Right renal pelvis (tissue), 4 donors: ENCODE results near the gene PTPN7. TPM values are rescaled to one million over a fixed set of nuclear protein-coding genes. Genes with fewer than 3 reads are reported as not detected.
A peak's percentile ranks its signal among the peaks of the same experiment; 100 is the strongest.
"Not testable (repeated sequence)": the region's sequence is repeated elsewhere in the genome, so short reads cannot be mapped to it uniquely, and the experiment has no call there.

Experiments used
- DNase-seq, 4 donors: peaks; one replicate each; pipeline ENCODE4 v3.0.0-alpha.2; 2013; ENCODE audit warnings: low read depth in 4 of 4, low spot score in 3 of 4, missing footprints in 1 of 4
- polyA plus RNA-seq, 4 donors: library from polyadenylated mRNA; unstranded; fragments of 120-200 nt; gene quantifications; one replicate each; pipeline ENCODE4 v1.2.1, GENCODE V29; 2013; ENCODE audit not compliant: insufficient read length in 4 of 4

The PTPN7 gene
- polyA plus RNA-seq, 4 donors, result 0.98 to 2.1 (median 1.3) TPM

- no peak for DNase-seq
These were observed 7.5 kb upstream of the PTPN7 start for GRCh38 chr1:202167708-202168415.

DNA sequence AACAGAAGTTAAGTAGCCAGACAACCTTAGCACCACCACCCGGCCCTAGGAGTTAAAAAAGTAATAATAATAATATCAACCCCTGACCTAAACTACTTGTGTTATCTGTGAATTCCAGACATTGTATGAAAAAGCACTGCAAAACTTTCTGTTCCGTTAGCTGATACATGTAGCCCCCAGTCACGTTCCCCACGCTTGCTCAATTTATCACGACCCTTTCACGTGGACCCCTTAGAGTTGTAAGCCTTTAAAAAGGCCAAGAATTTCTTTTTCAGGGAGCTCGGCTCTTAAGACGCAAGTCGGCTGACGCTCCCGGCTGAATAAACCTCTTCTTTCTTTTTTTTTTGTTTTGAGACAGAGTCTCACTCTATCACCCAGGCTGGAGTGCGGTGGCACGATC lies 6.7 kb upstream of the PTPN7 start:
- not testable (repeated sequence) for DNase-seq

DNA sequence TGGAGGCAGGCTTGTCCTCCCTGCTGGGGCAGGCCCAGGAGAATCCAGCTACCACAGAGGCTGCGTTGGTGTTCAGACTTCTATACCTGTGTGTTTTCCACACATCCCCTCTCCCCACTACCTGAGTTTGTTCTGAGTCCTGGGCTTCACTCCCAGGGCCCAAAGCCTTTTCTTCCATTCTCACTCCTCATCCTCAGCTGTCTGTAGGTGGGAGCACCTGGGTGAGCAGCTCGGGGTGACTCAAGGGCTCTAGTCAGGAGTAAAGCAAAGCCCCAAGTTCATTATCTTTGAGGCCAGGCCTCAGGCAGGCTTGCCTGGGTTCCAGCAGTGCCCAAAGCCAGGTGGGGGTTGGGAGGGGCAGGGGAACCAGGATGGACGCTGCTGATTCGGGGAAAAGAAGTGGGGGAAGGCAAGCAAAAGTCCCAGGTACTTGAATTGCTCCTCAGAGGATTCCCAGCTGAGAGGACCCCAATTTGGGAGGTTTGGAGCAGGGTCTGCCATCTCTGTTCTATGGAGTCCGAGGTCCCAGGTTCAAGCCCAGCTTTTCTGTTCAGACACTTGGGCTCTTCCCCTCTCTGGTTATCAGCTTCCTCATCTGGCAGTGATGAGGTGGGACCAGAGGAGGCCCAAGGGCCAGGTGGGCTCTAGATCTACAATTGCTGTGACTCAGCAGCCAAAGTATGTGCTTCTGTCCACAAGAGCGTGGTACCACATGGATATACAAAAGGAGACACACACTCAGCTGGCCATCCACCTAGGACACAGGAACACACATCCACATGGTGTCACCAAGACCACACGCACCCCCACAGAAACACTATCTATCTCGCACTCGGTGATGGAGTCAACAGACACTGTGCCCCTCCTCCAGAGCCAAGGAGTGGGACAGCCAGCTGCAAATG lies 5.8 kb upstream of the PTPN7 start:
- no peak for DNase-seq

- DNase-seq, result no peak
These were observed 5.0 kb upstream of the PTPN7 start for GRCh38 chr1:202165267-202165941.

DNA sequence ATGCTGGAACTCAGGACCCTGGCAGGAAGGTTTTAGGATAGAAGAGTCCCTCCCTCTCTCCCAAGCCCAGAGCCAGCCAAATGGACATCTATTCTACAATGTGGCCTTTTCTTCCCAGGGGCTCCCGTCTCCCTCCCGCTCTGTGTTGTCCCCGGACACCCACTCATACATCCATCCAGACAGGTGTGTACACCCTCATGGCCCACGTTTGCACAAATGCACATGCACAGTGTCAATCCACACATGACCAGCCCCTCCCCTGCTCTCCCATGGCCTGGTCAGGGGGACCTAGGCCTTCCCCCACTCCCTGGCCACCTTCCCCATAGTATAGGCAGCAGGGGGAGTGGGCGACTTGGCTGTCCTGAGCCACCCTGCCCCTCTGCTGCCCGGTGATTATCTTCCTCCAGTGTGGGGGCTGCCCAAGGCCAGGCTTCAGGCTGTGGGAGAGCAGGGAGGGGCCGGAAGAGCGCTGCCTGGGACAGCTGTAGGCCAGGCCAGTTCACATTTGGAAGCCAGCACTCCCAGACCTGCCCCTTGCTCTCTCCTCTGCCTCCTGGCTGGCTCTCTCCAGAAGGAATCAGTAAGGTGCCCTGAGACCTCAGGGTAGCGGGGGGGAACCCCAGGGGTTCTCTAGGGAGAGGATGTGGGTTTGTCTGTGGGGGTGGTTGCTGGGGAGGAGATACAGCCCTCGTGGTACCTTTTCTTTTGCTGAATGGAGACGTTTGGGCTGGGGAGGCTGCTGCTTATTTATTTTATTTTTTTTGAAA lies 4.1 kb upstream of the PTPN7 start:
- no peak for DNase-seq

DNA sequence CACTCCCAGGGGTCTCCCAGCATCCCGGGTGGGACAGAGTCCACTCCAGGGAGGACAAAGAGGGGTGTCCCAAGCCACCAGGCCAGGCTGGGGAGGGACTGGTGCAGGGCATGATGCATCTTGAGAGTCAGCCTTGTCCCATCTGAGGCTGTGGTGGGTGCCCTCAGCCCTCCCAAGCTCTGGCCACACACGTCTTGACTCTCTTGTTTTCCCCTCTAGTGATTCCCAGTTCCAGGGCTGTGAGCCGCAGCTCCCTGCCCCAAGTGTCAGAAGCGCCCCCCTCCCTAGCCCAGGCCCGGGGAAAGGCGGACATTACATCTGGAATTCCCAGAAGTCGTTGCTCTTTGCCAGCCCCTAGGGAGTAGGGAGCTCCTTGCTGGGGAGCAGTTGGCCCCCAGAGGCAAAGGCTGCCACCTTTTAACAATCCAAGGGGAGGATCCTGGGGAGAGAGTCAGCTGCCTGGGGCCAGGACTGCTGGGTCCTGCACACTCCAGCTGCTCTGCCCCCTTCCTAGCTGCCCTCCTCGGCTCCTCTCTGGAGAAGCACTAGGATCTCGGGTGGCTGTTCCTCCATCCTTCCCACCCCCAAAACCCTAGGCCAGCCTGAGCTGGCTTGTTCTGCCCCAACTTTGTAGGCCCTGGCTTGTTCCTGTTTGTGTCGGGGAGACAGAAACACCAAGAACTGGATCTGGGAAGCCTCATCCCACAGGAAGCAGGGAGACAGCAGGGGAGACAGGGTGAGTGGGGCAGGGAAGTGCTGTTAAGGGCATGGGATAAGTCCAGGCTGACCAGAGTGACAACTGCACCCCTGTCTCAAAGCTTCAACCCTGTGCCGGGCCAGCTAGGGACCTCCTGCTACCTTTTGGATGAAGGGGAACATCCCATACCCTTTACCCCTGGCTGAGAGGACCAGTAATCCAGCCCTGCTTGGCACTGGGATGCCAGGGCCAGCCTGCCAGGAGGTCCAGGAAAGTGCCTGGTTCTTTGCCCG lies 3.2 kb upstream of the PTPN7 start:
- no peak for DNase-seq

DNA sequence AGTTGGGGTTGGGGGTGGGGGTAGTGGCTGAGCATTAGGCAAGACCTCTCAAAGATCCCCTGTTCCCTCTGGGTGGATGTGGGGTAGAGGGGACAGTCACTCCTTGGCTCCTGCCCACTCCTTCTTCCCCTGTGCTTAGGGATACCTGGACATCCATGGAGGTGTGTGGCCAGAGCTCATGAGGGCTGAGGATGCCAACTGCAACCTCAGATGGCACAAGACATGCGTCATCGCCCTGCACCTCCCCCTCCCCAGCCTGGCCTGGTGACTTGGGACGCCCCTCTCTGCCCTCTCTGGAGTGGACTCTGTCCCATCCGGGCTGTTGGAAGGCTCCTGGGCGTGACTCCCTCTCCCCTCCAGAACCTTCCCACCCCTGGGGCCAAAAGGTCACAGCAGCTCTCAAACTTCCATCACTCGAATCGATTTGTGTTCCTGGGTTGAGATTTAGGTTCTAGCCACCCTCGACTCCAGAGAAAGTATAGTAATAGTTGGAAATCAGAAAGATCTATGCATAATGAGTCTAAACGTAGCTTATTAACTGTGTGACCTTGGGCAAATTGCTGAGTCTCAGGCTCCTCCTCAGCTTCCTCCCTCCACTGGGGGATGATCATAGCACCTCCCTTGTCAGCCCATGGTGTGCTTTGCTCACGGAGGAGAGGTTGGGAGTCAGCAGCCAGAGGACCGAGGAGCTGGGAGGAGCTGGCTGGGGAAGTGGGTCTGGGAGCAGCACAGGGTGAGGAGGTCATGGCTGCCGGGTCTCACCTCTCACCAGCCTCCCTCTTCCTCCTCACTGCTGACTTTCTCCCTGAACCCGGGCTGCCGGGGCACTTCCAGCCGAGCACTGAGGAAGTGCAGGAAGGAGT lies 2.2 kb upstream of the PTPN7 start:
- DNase-seq, result no peak

- DNase-seq, result no peak
These were observed 1.6 kb upstream of the PTPN7 start for GRCh38 chr1:202162047-202162417.

DNA sequence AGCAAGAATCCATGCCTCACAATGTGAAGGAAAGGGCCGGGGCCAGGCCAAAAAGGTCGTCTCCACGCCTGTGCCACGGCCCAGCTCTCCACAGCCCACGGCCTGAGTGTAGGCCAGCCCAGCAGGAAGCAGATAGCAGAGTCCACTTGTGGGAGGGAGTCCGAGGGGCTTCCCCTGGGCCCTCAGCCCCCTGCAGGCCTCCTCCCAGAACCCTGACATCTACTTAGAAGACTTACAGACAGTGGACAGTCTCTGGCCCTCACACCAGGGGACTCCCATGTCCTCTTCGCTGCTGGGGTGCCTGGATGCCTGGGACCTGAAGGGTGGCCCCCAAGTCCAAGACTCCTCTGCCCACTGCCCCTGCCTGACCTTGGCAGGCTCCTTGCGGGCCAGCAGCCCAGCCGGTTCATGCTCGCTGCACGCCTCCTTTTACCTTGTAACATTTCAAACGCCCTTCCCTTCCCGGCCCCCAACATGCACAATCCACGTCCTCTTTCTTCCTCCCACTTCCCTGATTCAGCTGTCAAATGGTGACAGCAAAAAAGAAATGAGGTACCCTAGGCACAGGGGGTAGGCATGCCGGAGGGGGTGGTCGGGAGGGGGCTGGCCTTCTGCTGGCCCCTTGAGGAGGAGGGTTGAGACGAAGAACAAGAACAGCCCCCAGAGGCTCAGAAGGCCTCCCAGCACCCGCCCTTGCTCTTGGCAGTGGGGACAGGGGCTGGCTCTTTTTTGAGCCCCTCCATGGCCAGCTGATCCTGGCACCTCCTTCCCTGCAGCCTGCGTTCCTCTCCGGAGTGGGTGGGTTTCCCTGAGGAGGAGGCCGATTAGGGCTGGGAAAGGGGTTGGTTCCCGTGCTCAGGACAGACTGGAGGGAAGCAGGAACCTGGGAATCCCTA lies 997 bp upstream of the PTPN7 start:
- DNase-seq, result no peak

GRCh38 chr1:202159534-202160371 lies 649 bp downstream of the PTPN7 start:
- DNase-seq, result no peak

DNA sequence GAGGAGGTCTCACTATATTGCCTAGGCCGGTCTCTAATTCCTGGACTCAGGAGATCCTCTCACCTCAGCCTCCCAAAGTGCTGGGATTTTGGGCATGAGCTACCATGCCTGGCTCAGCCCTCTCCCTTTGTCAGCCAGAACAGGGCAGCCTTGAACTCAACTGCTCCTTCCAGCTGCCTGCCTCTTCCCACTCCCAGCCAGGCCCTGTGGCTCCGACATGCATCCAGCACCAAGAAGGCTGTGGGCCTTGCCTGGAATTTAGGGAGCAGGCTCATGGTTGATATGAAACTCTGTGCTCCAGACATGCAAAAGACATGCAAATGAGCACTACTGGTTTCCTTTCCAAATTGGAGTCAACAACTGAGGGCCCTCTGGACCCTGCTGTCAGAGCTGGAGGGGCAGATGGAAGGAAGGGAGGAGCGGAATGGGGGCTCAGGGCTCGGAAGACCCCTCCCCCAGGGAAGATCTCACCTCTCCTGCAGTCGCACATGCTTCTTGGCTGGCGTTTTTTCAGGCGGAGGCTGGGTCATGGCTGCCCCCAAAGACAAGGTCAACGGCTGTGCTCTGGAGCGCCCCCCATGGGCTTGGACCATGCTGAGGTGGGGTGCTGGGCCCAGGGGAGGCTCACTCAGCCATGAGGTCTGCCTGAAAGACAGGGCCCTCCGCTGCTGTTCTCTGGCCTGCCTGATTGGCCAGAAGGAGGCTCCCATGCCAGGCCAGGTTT lies 1.4 kb downstream of the PTPN7 start:
- no peak for DNase-seq

- DNase-seq, result no peak
These were observed 2.5 kb downstream of the PTPN7 start for GRCh38 chr1:202157945-202158344.

- DNase-seq, result no peak
These were observed 3.8 kb downstream of the PTPN7 start for GRCh38 chr1:202156590-202156989.

DNA sequence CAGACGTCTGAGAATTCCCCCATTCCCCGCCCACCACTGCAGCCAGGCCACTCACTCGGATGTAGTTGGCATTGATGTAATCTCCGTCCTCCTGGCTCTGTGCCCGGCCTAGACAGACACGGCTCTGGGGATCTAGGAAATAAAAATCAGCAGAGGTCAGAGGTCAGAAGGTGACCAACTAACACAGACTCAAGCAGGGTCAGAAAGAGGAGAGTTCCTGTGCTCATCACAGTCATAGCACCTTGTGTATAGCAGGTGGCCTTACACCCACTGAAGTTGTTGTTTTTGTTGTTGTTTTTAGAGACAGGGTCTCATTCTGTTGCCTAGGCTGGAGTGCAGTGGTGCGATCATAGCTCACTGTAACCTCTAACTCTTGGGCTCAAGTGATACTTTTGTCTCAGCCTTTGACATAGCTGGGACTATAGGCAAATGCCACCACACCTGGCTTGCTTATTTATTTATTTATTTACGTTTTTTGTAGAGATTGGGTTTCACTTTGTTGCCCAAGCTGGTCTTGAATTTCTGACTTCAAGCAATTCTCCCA lies 4.9 kb downstream of the PTPN7 start:
- DNase-seq, result no peak

DNA sequence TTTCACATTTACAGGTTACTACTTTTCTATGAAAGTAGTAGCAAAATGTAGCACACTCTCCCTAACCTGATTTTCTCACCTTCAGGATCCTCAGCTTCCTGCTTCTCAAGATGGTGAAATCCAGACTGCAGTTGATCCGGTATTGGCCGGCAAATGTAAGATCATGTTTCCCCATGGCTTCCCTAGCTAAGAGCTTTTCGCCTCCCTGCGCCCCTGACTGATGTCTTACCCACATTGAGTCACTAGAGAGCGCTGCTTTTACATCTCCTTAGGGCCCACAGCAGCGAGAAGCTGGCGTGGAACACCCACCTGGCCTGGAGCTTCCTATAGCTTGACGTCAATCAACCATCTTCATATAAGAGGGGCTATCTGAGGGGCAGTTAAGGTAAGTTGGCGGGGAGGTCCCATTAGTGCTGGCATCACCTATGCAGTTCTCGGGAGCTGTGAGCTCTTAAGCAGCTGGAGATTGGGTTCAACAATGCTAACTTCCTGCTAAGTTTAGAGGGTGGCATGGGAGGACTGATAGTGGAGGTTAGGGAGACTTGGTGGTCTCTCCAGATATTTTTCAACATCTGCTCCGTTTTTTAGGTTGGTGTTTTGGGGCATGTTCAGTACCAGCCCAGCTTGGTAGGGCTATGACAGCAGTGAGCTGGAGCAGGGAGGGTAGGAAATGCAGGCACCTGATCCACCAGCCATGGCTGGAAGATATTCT lies 5.5 kb downstream of the PTPN7 start:
- DNase-seq, result peak in 2 of 4 donors; percentile 63 to 65
